ENCODE results near the gene CCNK. TPM values are rescaled to one million over a fixed set of nuclear protein-coding genes. Genes with fewer than 3 reads are reported as not detected.

Gene CCNK
- total and polyA plus RNA-seq, 2 of the 13 experiments (the other 11 are each of a cell fraction or from before 2014, with no cell fraction given): 4.9 to 9.7 TPM

GRCh38 chr14:99552572-99553216, 71.5 kb downstream of the CCNK start (continued):
- peak; percentile 81; the same call in 1 of the 2 replicates for TF ChIP-seq ZBTB4 (CRISPR knock-in tag; IDR thresholded peaks at IDR 0.05; ENCODE audit: borderline replicate concordance)
- no peak for TF ChIP-seq NKX3-1 (CRISPR knock-in tag; IDR thresholded peaks at IDR 0.05)
- peak; percentile 99 for TF ChIP-seq ESRRA (CRISPR knock-in tag; IDR thresholded peaks at IDR 0.05; ENCODE audit: low read depth)
- TF ChIP-seq NR2F6 (IDR thresholded peaks at IDR 0.05): peak; percentile 93
- peak; percentile 98 for TF ChIP-seq NR2F6 (CRISPR knock-in tag; IDR thresholded peaks at IDR 0.05)
- TF ChIP-seq ZNF496 (CRISPR knock-in tag; IDR thresholded peaks at IDR 0.05; ENCODE audit: insufficient replicate concordance): no peak
- TF ChIP-seq NR0B2 (CRISPR knock-in tag; IDR thresholded peaks at IDR 0.05): no peak; the same call in 1 of the 2 replicates
- TF ChIP-seq ZNF674 (CRISPR knock-in tag; IDR thresholded peaks at IDR 0.05; ENCODE audit: low read depth): peak; percentile 71; the same call in 1 of the 2 replicates
- peak; percentile 82; the same call in 1 of the 2 replicates for TF ChIP-seq ZNF101 (CRISPR knock-in tag; IDR thresholded peaks at IDR 0.05; ENCODE audit: borderline replicate concordance, low read depth)
- peak; percentile 78 for TF ChIP-seq SIX4 (CRISPR knock-in tag; IDR thresholded peaks at IDR 0.05)
- TF ChIP-seq EHMT2 (IDR thresholded peaks at IDR 0.05; ENCODE audit: borderline replicate concordance, low read depth, low read length): peak; percentile 49; the same call in 1 of the 2 replicates
- no peak for TF ChIP-seq NFE2L1 (CRISPR knock-in tag; IDR thresholded peaks at IDR 0.05; ENCODE audit: borderline replicate concordance)
- peak; percentile 97 for TF ChIP-seq ZFP91 (CRISPR knock-in tag; IDR thresholded peaks at IDR 0.05; ENCODE audit: borderline replicate concordance)
- TF ChIP-seq ZNF644 (CRISPR knock-in tag; IDR thresholded peaks at IDR 0.05; ENCODE audit: low read depth): peak; percentile 92
- no peak for TF ChIP-seq RBM39 (IDR thresholded peaks at IDR 0.05; ENCODE audit: low read depth, low read length, poor library complexity, severe bottlenecking)
- peak; percentile 97 for TF ChIP-seq TFE3 (CRISPR knock-in tag; IDR thresholded peaks at IDR 0.05)
- TF ChIP-seq CC2D1A (CRISPR knock-in tag; IDR thresholded peaks at IDR 0.05): no peak
- no peak for TF ChIP-seq PCBP2 (optimal IDR thresholded peaks at IDR 0.05; ENCODE audit: low read depth, low read length, poor library complexity, severe bottlenecking)
- TF ChIP-seq BRCA1 (CRISPR knock-in tag; IDR thresholded peaks at IDR 0.05): 0 out of 2 replicates have a peak, but pooled peaks have one; percentile 63
- peak; percentile 90 for TF ChIP-seq HOMEZ (CRISPR knock-in tag; IDR thresholded peaks at IDR 0.05; ENCODE audit: low read depth)
- peak; percentile 15; the same call in 1 of the 2 replicates for TF ChIP-seq CHD2 (IDR thresholded peaks at IDR 0.05; ENCODE audit: low read depth, low read length)

Measured in HepG2 (cell line).